GM12873 (cell line): ENCODE measurements around the gene LRRC25.

Experiments
- CTCF ChIP-seq: IDR thresholded peaks from 2 replicates; pipeline ENCODE4 v1.5.1; 2012; ENCODE audit warnings: low read depth, mild to moderate bottlenecking, moderate library complexity, low read length, control low read depth; ENCODE audit not compliant: insufficient read depth; ENCODE audit errors: missing control alignments

Gene LRRC25

DNA sequence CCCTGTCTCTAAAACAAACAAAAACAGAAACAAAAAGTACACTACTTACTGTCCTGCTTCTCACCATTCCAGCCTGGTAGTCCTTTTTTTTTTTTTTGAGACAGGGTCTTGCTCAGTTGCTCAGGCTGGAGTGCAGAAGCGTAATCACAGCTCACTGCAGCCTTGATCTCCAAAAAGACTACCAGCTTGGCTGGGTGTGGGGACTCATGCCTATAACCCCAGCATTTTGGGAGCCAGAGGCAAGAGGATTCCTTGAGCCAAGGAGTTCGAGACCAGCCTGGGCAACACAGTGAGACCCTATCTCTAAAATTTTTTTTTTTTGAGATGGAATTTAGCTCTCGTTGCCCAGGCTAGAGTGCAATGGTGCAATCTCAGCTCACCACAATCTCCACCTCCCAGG is 16.6 kb downstream of the LRRC25 start:
- TF ChIP-seq CTCF: no peak

DNA sequence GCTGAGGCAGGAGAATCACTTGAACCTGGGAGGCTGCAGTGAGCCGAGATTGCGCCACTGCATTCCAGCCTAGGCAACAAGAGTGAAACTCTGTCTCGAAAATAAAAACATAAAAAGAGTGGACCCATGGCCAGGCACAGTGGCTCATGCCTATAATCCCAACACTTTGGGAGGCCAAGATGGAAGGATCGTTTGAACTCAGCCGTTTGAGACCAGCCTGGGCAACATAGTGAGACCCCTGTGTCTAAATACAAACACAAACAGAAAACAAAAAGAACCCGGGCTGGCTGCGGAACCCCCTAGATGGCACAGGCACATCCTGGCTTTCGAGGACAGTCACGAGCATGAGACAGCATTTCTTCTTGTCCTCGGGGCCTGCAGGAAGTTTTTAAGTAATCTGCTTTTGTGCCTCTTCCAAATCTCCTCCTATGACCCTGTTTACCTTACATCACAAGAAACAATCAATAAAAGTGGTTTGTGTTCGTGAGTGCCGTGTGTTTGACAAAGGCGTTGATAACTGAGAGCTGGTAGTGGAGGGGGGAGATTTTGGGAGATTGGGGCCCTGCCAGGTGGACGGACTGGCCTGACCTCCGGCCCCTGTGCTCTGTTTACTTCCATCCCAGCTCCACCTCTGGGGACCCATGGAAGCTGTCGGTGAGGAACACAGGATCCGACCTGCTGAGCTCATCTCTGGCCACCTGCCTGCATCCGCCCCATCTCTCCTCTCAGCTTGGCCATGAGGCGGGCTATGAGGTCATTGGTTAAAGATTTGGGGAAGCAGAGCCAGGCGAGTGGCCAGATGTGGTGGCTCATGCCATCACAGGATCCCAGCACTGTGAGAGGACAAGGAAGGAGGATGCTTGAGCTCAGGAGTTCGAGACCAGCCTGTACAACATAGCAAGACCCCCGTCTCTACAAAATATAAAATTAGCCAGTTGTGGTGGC is 17.3 kb downstream of the LRRC25 start:
- no peak for TF ChIP-seq CTCF

DNA sequence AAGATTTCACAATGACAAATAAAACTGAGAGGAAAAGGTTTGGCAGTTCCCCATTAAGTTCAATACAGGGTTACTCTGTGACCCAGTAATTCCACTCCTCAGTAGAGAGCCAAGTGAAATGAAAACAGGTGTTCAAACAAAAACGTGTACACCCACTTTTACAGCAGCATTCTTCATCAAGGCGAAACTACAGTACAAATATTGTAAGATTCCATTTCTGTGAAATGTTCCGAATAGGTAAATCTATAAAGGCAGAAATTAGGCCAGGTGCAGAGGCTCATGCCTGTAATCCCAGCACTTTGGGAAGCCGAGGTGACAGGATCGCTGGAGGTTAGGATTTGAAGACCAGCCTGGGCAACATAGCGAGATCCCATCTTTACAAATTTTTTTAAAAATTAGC is 20.4 kb downstream of the LRRC25 start:
- no peak for TF ChIP-seq CTCF

DNA sequence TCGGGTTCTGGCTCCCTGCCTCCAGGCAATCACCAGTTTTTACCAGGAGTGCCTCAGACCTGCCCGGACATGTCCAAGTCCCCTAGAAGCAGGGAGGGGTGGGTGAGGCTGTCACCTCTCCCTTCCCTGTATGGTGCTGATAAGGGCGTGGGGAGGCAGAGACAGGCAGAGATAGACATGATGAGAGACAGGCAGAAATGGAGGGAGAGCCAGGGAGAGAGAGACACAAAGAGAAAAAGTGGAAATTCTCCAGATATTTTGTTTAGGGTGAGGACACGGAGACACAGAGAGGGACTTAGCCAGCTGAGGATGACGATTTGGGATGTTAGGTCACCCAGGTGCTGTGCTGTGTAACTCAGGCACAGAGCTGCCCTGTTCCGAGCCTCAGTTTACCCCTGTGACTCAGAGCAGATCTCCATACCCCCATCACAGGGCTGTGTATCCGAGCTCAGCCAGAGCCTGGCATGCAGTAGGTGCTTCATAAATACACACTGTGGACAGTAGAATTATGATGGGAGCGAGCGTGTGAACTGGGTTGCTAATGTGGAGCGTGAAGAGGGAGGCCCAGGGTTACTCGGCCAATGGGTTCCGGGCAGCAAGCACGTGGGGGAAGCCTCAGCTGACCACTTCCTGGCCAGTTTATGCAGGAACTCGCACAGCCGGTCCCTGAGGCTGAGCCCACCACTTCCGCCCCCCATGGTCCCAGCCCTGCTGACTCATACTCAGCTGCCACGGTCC is 23.4 kb downstream of the LRRC25 start:
- no peak for TF ChIP-seq CTCF

GRCh38 chr19:18373407-18373891 is 24.0 kb downstream of the LRRC25 start:
- no peak for TF ChIP-seq CTCF

DNA sequence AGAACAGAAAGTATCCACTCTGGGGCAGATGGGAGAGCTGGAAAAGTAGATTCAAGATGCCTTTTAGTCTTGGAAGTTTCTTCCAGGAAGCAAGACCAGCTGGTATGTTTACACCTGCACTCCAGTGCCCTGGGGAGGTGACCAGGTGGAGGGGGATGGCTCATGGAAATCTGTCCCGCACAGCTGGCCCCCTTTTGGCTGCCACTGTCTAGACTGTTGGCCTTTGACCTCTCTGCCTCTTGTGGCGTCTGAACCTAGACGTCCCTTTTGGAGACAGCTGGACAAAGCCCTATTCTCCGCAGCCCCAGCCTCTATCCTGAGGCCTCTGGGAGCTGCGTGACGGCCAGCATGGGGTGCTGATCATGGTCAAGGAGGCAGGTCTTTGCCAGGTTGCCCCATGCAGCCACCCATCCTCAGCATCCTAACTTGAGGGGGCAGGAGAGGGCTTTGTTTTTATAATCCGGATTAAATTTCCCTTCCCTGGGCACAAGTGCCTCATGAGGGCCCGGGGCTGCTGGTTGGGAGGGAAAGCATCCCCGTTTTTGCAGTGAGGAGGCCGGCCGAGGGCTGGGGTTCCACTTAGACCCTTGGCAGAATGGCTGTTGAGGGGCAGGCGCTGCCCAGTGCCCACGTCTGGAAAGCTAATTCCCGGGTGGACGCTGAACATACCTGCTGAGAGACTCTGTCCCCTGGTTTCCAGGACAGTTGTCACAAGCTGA is 28.8 kb downstream of the LRRC25 start:
- TF ChIP-seq CTCF: no peak
